Measurements from ENCODE around the gene RBCK1. TPM values are rescaled to one million over a fixed set of nuclear protein-coding genes. Genes with fewer than 3 reads are reported as not detected.

The RBCK1 gene
- total and polyA plus RNA-seq, 2 of the 4 experiments (the other 2 are of a cell fraction) = 29.9 to 84.2 TPM

DNA sequence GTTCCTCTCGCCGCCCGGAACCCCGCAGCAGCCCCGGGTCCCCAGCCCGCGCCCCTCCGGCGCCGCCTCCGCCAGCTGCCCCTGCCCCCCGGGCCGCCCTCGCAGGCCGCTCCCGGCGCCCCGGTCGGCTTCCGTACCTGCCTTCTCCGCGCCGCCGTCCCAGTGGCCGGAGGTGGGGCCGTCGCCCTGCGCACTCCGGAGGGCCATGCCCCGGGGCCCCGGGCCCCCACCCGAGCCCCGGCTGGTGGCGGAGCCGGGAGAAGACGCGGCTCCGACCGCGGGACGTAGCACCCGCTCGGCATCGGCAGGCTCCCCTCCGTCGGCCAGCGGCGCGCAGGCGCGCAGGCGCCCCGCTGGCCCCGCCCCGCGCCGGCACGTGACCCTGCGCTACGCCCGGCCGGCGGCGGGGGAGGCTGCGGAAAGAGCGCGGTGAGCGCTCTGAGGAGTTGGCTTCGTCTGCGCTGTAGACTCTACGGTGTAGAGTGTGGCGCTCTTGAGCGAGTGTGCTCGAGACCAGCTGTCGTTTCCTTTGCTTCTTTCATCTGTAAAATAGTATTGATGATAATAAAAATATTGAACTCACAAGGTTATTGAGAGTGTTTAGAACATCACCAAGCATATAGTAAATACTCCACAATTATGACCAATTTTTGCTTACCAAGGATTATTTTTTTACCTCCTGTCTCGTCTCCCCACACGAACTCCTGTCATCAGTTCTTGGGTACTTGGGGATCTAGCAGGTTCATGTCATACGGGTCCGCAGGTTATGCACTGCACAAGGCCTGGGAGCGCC, 54.3 kb downstream of the RBCK1 start, which contains the start of gene TBC1D20:
Gene TBC1D20, minus strand, starts transcription at position 335 of the 793 bp plus-strand sequence. Its CDS starts 128 bp downstream, at position 207.
- Histone ChIP-seq H3K4ac (ENCODE audit: low read depth, low read length) (peak within 1 kb of the TSS; percentile 57), H3K9ac (ENCODE audit: low read depth, low read length) (peak within 1 kb of the TSS; percentile 89), H3K18ac (ENCODE audit: low read depth, low read length) (peak within 1 kb of the TSS; percentile 16), H4K91ac (ENCODE audit: insufficient read depth, low read depth, low read length) (peak within 1 kb of the TSS; percentile 64), H3K27ac (ENCODE audit: insufficient read depth, low read length) (peak within 1 kb of the TSS; percentile 68), H2AK5ac (ENCODE audit: low read depth, low read length) (peak within 1 kb of the TSS; percentile 62; the same call in 1 of the 2 replicates), H4K8ac (ENCODE audit: low read depth in 2 of 2, low read length in 2 of 2) (peak within 1 kb of the TSS; percentile 51 to 88), H3K36me3 (ENCODE audit: control insufficient read depth, insufficient read depth, low read length) (peaks cover 2% of the 10 kb centered on the region; the same call in 1 of the 2 replicates), H3K23ac (ENCODE audit: low read depth, low read length) (peak within 1 kb of the TSS; percentile 73), H3K9me1 (ENCODE audit: insufficient read depth, low read length) (peaks cover 14% of the 10 kb centered on the region), H3K14ac (replicated peaks; ENCODE audit: low read depth, low read length) (peak within 1 kb of the TSS; percentile 65), H2BK5ac (ENCODE audit: low read depth, low read length, poor library complexity, severe bottlenecking) (peak within 1 kb of the TSS; percentile 62), H2BK20ac (ENCODE audit: low read depth, low read length) (0 out of 2 replicates have a peak within 1 kb of the TSS, but pooled peaks have one; percentile 2), H2AK9ac (replicated peaks; ENCODE audit: low read depth, low read length, poor library complexity) (peak within 1 kb of the TSS; percentile 74), H3K9me3 (ENCODE audit: control insufficient read depth, insufficient read depth, low read length) (no peaks in the 10 kb centered on the region; the same call in 1 of the 2 replicates), H3K4me1 (ENCODE audit: control insufficient read depth, insufficient read depth, low read length) (peaks cover 7% of the 10 kb centered on the region), H3K79me1 (ENCODE audit: low read depth in 1 of 2, low read length in 2 of 2) (peaks cover 0 to 49% of the 10 kb centered on the region in 2 experiments; a peak in 2 of 4 replicates), H3K56ac (ENCODE audit: extremely low read depth, insufficient read depth, low read length) (peak within 1 kb of the TSS; percentile 42; the same call in 1 of the 2 replicates), H2AFZ (replicated peaks; ENCODE audit: low read length, poor library complexity) (peak within 1 kb of the TSS; percentile 98), H2BK15ac (ENCODE audit: low read depth, low read length) (peak within 1 kb of the TSS; percentile 5; the same call in 1 of the 3 replicates), H3K4me2 (ENCODE audit: low read depth, low read length) (peak within 1 kb of the TSS; percentile 91), H2BK120ac (ENCODE audit: low read depth, low read length) (no peak within 1 kb of the TSS), H4K20me1 (ENCODE audit: insufficient read depth, low read length) (peaks cover 46% of the 10 kb centered on the region), H3K27me3 (ENCODE audit: control insufficient read depth, insufficient read depth, low read length) (no peaks in the 10 kb centered on the region), H3K4me3 (ENCODE audit: insufficient read depth, low read depth, low read length) (peak within 1 kb of the TSS; percentile 95), H4K5ac (ENCODE audit: low read depth, low read length) (peak within 1 kb of the TSS; percentile 71)
- ChIA-PET CTCF (interaction anchor here (1.0 kb wide), 1 partner anchor 20 kb away, joined by 3 read pairs; no protein-coding TSS in a partner anchor), POLR2A (ENCODE audit: unreplicated experiment) (no interaction called here)
- WGBS, 2 experiments (ENCODE audit: extremely low coverage in 2 of 2, insufficient read length in 1 of 2) = 0% methylated on average over 26 of the region's 80 CpGs; no CpG with 5 or more reads in 1 of the 2 experiments
- dilution Hi-C loops (cut with HindIII; ENCODE audit: low sequenced_read_pairs, unreplicated experiment) = no loop called here
- intact Hi-C loops (cut with micrococcal nuclease) = no loop called here
- in situ Hi-C loops (cut with MboI; ENCODE audit: low sequenced_read_pairs) = no loop called here
- DNase-seq = peak; percentile 84
- peak; percentile 95 for ATAC-seq (ENCODE audit: low read depth)
- no TSS peak for BruUV-seq (replicated peaks)
- TF ChIP-seq MXI1 (IDR thresholded peaks at IDR 0.05; ENCODE audit: borderline replicate concordance, low read depth, low read length) = no peak; the same call in 1 of the 2 replicates
- peak; percentile 94 for TF ChIP-seq BHLHE40 (IDR thresholded peaks at IDR 0.05; ENCODE audit: low read depth, low read length)
- TF ChIP-seq MAZ (IDR thresholded peaks at IDR 0.05; ENCODE audit: borderline replicate concordance, low read depth, low read length) = peak; percentile 57; the same call in 1 of the 2 replicates
- TF ChIP-seq, protein P1, sequence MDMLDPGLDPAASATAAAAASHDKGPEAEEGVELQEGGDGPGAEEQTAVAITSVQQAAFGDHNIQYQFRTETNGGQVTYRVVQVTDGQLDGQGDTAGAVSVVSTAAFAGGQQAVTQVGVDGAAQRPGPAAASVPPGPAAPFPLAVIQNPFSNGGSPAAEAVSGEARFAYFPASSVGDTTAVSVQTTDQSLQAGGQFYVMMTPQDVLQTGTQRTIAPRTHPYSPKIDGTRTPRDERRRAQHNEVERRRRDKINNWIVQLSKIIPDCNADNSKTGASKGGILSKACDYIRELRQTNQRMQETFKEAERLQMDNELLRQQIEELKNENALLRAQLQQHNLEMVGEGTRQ (IDR thresholded peaks at IDR 0.05; ENCODE audit: low read depth, low read length) = peak; percentile 98
- TF ChIP-seq, protein P2, sequence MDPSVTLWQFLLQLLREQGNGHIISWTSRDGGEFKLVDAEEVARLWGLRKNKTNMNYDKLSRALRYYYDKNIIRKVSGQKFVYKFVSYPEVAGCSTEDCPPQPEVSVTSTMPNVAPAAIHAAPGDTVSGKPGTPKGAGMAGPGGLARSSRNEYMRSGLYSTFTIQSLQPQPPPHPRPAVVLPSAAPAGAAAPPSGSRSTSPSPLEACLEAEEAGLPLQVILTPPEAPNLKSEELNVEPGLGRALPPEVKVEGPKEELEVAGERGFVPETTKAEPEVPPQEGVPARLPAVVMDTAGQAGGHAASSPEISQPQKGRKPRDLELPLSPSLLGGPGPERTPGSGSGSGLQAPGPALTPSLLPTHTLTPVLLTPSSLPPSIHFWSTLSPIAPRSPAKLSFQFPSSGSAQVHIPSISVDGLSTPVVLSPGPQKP (IDR thresholded peaks at IDR 0.05; ENCODE audit: borderline replicate concordance, low read depth, low read length) = no peak
- TF ChIP-seq NFE2L2 (IDR thresholded peaks at IDR 0.05; ENCODE audit: low read depth, low read length) = no peak
- no peak for TF ChIP-seq SMC3 (IDR thresholded peaks at IDR 0.05; ENCODE audit: low read depth, low read length)
- TF ChIP-seq, protein P3, sequence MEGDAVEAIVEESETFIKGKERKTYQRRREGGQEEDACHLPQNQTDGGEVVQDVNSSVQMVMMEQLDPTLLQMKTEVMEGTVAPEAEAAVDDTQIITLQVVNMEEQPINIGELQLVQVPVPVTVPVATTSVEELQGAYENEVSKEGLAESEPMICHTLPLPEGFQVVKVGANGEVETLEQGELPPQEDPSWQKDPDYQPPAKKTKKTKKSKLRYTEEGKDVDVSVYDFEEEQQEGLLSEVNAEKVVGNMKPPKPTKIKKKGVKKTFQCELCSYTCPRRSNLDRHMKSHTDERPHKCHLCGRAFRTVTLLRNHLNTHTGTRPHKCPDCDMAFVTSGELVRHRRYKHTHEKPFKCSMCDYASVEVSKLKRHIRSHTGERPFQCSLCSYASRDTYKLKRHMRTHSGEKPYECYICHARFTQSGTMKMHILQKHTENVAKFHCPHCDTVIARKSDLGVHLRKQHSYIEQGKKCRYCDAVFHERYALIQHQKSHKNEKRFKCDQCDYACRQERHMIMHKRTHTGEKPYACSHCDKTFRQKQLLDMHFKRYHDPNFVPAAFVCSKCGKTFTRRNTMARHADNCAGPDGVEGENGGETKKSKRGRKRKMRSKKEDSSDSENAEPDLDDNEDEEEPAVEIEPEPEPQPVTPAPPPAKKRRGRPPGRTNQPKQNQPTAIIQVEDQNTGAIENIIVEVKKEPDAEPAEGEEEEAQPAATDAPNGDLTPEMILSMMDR (conservative IDR thresholded peaks at IDR 0.05; ENCODE audit: low read depth, low read length) = peak; percentile 37; the same call in 1 of the 2 replicates
- TF ChIP-seq FOS (IDR thresholded peaks at IDR 0.05; ENCODE audit: low read depth, low read length) = no peak
- no peak for TF ChIP-seq RFX5 (IDR thresholded peaks at IDR 0.05; ENCODE audit: low read depth, low read length)
- TF ChIP-seq CHD1 (IDR thresholded peaks at IDR 0.05; ENCODE audit: low read depth, low read length) = no peak
- no peak for TF ChIP-seq CEBPB (IDR thresholded peaks at IDR 0.05; ENCODE audit: low read depth, low read length)
- TF ChIP-seq POLR2A (IDR thresholded peaks at IDR 0.05; ENCODE audit: low read depth, low read length) = peak; percentile 84

All from IMR-90 (cell line).